HepG2 (cell line): ENCODE measurements around the gene CSTB. TPM values are rescaled to one million over a fixed set of nuclear protein-coding genes. Genes with fewer than 3 reads are reported as not detected.

Experiments
- HCFC1 ChIP-seq: fragments of 150-350 bp; IDR thresholded peaks from 2 replicates; pipeline ENCODE4 v1.6.1; 2014; ENCODE audit warnings: low read depth, low read length
- IRX3 ChIP-seq: sonication (generic); formaldehyde crosslinking; IDR thresholded peaks from 2 replicates; pipeline ENCODE4 v1.8.1; 2023; ENCODE audit warnings: mild to moderate bottlenecking, low read depth, missing genetic modification reagents, borderline replicate concordance
- KDM4B ChIP-seq: sonication (generic); formaldehyde crosslinking; IDR thresholded peaks from 2 replicates; pipeline ENCODE4 v1.4.0; 2020; ENCODE audit warnings: missing genetic modification reagents
- MLLT10 ChIP-seq: sonication (generic); formaldehyde crosslinking; IDR thresholded peaks from 2 replicates; pipeline ENCODE4 v1.4.0; 2020; ENCODE audit warnings: missing genetic modification reagents
- MXI1 ChIP-seq: IDR thresholded peaks from 3 replicates; pipeline ENCODE4 v1.6.1; 2012; ENCODE audit warnings: low read depth, low read length, inconsistent platforms, borderline replicate concordance
- NPAS2 ChIP-seq: sonication (generic); formaldehyde crosslinking; IDR thresholded peaks from 2 replicates; pipeline ENCODE4 v1.8.0; 2022; ENCODE audit warnings: mild to moderate bottlenecking, missing genetic modification reagents, borderline replicate concordance
- POLR2AphosphoS2 ChIP-seq: IDR thresholded peaks from 2 replicates; pipeline ENCODE4 v1.6.1; 2011; ENCODE audit warnings: low read depth, low read length, improper control_type of control experiment
- REPIN1 ChIP-seq: sonication (generic); formaldehyde crosslinking; IDR thresholded peaks from 2 replicates; pipeline ENCODE4 v1.8.0; 2022; ENCODE audit warnings: missing genetic modification reagents, low read depth, mild to moderate bottlenecking, borderline replicate concordance
- SETDB1 ChIP-seq: sonication (generic); formaldehyde crosslinking; IDR thresholded peaks from 2 replicates; pipeline ENCODE4 v1.5.1; 2020; ENCODE audit warnings: missing genetic modification reagents, mild to moderate bottlenecking, borderline replicate concordance
- SP140L ChIP-seq: sonication (generic); formaldehyde crosslinking; IDR thresholded peaks from 2 replicates; pipeline ENCODE4 v1.4.0; 2020; ENCODE audit warnings: missing genetic modification reagents, borderline replicate concordance
- TRIM24 ChIP-seq: sonication (generic); formaldehyde crosslinking; IDR thresholded peaks from 2 replicates; pipeline ENCODE4 v1.8.0; 2022; ENCODE audit warnings: mild to moderate bottlenecking, missing genetic modification reagents
- ZMAT3 ChIP-seq: sonication (generic); formaldehyde crosslinking; conservative IDR thresholded peaks from 2 replicates; pipeline ENCODE4 v1.7.0; 2021; ENCODE audit warnings: missing genetic modification reagents
- ZNF280B ChIP-seq: sonication (generic); formaldehyde crosslinking; IDR thresholded peaks from 2 replicates; pipeline ENCODE4 v1.5.0; 2020; ENCODE audit warnings: missing genetic modification reagents, mild to moderate bottlenecking, borderline replicate concordance
- ZNF562 ChIP-seq: sonication (generic); formaldehyde crosslinking; IDR thresholded peaks from 2 replicates; pipeline ENCODE4 v1.8.0; 2022; ENCODE audit warnings: missing genetic modification reagents, borderline replicate concordance
- ZNF713 ChIP-seq: sonication (generic); formaldehyde crosslinking; IDR thresholded peaks from 2 replicates; pipeline ENCODE4 v1.4.0; 2020; ENCODE audit warnings: mild to moderate bottlenecking, missing genetic modification reagents
- ZNF768 ChIP-seq: sonication (generic); formaldehyde crosslinking; IDR thresholded peaks from 2 replicates; pipeline ENCODE4 v1.4.0; 2020; ENCODE audit warnings: missing genetic modification reagents
- ZNF773 ChIP-seq: sonication (generic); formaldehyde crosslinking; IDR thresholded peaks from 2 replicates; pipeline ENCODE4 v1.4.0; 2020; ENCODE audit warnings: missing genetic modification reagents, borderline replicate concordance
- ZSCAN29 ChIP-seq: sonication (generic); formaldehyde crosslinking; conservative IDR thresholded peaks from 2 replicates; pipeline ENCODE4 v1.4.0; 2020; ENCODE audit warnings: mild to moderate bottlenecking, missing genetic modification reagents
- polyA plus RNA-seq, 8 experiments: library from polyadenylated mRNA; depleted of rRNA in 3 of 8; stranded (reverse) in 7 of 8; unstranded in 1 of 8; fragments of >200 nt; fragmentation: Illumina TruSeq in 4 of 8; extraction: Trizol in 4 of 8; gene quantifications; 2 replicates each; pipeline versions ENCODE4 v1.2.1 to v1.2.3, GENCODE V29; 2011 to 2016; ENCODE audit warnings: low read depth in 4 of 8, missing spikeins in 1 of 8, mixed read lengths in 1 of 8; ENCODE audit not compliant: insufficient read depth in 1 of 8
- total RNA-seq, 5 experiments: library from RNA; depleted of rRNA; stranded (reverse); fragments of >200 nt; fragmentation: Illumina TruSeq; extraction: Trizol; gene quantifications; 2 replicates each; pipeline ENCODE4 v1.2.3, GENCODE V29; 2016; ENCODE audit warnings: low read depth in 1 of 5
- TF ChIP-seq, protein P1 (sequence below): sonication (generic); formaldehyde crosslinking; IDR thresholded peaks from 2 replicates; pipeline ENCODE4 v1.4.0; 2020; ENCODE audit warnings: missing genetic modification reagents; ENCODE audit errors: not compliant biosample characterization
- TF ChIP-seq, protein P2 (sequence below): sonication (generic); formaldehyde crosslinking; IDR thresholded peaks from 2 replicates; pipeline ENCODE4 v1.8.0; 2022; ENCODE audit warnings: missing genetic modification reagents, low read depth, mild to moderate bottlenecking, borderline replicate concordance
- TF ChIP-seq, protein P3 (sequence below): conservative IDR thresholded peaks from 2 replicates; pipeline ENCODE4 v1.6.1; 2018; ENCODE audit warnings: missing genetic modification reagents
- TF ChIP-seq, protein P4 (sequence below): sonication (generic); formaldehyde crosslinking; IDR thresholded peaks from 2 replicates; pipeline ENCODE4 v1.4.0; 2020; ENCODE audit warnings: missing genetic modification reagents, borderline replicate concordance

CSTB gene
- total and polyA plus RNA-seq, 2 of the 13 experiments (the other 11 are each of a cell fraction or from before 2014, with no cell fraction given) = 11.7 to 94.1 TPM

DNA sequence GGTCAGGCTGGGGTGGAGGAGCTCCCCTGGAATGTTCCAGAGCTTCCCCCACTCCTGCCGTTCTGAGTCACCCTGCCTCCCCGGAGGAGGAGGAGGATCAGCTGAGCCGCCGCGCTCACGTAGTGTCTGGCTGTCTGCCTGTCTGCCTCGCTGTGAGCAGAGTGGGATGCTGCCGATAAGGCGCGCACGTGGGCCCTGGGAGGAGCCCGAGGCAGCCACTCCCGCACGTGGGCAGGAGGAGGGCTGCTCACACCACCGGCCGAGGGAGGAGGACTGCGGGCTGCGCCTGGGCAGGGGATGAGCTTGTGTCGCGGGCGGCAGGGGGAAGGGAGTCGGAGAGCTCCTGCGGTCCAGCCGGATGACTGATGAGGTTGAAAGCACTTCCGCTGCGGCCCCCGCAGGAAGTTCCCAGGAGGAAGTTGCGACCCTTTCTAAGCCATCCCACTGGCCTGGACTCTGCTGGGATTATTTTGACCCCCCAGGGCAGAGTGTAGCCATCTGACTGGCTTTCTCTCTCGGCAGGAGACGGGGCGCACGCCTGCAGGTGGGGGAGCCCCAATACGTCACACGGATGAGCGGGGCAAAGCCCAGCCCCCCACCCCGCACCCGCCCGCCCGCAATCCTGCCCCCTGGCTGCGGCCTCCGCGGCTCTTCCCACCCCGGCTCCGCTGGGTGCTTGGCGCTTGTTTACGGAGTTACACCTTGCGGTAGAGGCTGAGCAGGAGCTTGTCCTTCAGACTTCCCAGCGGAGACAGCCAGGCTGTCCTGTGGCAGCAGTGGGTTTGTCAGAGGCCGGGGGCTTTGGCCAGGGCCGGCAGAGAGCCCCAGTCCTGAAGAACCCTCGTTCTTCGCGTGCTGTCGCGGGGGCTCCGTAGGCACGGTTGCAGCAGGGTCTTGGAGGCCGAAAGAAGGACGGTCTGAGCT, 47.4 kb downstream of the CSTB start (continued):
- TF ChIP-seq SP140L (CRISPR knock-in tag) (no peak), IRX3 (CRISPR knock-in tag) (peak; percentile 74; the same call in 1 of the 2 replicates), POLR2AphosphoS2 (no peak; the same call in 1 of the 2 replicates), ZNF713 (CRISPR knock-in tag) (no peak), MXI1 (peak; percentile 88; the same call in 2 of the 3 replicates), TRIM24 (CRISPR knock-in tag) (no peak), REPIN1 (CRISPR knock-in tag) (peak; percentile 93), SETDB1 (no peak), ZSCAN29 (CRISPR knock-in tag) (no peak), ZNF773 (CRISPR knock-in tag) (peak; percentile 63; the same call in 1 of the 2 replicates), ZNF562 (CRISPR knock-in tag) (no peak), ZMAT3 (CRISPR knock-in tag) (peak; percentile 94), KDM4B (CRISPR knock-in tag) (0 out of 2 replicates have a peak, but pooled peaks have one; percentile 78), ZNF280B (0 out of 2 replicates have a peak, but pooled peaks have one; percentile 44), MLLT10 (CRISPR knock-in tag) (no peak), HCFC1 (peak; percentile 40; the same call in 1 of the 2 replicates), ZNF768 (CRISPR knock-in tag) (peak; percentile 68; the same call in 1 of the 2 replicates), NPAS2 (CRISPR knock-in tag) (no peak)
- TF ChIP-seq, protein P1, sequence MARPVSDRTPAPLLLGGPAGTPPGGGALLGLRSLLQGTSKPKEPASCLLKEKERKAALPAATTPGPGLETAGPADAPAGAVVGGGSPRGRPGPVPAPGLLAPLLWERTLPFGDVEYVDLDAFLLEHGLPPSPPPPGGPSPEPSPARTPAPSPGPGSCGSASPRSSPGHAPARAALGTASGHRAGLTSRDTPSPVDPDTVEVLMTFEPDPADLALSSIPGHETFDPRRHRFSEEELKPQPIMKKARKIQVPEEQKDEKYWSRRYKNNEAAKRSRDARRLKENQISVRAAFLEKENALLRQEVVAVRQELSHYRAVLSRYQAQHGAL (CRISPR knock-in tag) = peak; percentile 38
- TF ChIP-seq, protein P2, sequence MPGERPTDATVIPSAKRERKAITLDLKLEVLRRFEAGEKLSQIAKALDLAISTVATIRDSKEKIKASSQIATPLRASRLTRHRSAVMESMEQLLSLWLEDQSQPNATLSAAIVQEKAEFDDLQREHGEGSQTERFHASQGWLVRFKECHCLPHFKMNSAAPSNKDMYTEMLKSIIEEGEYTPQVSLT (CRISPR knock-in tag) = no peak; the same call in 1 of the 2 replicates
- TF ChIP-seq, protein P3, sequence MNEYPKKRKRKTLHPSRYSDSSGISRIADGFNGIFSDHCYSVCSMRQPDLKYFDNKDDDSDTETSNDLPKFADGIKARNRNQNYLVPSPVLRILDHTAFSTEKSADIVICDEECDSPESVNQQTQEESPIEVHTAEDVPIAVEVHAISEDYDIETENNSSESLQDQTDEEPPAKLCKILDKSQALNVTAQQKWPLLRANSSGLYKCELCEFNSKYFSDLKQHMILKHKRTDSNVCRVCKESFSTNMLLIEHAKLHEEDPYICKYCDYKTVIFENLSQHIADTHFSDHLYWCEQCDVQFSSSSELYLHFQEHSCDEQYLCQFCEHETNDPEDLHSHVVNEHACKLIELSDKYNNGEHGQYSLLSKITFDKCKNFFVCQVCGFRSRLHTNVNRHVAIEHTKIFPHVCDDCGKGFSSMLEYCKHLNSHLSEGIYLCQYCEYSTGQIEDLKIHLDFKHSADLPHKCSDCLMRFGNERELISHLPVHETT = 0 out of 2 replicates have a peak, but pooled peaks have one; percentile 50
- TF ChIP-seq, protein P4, sequence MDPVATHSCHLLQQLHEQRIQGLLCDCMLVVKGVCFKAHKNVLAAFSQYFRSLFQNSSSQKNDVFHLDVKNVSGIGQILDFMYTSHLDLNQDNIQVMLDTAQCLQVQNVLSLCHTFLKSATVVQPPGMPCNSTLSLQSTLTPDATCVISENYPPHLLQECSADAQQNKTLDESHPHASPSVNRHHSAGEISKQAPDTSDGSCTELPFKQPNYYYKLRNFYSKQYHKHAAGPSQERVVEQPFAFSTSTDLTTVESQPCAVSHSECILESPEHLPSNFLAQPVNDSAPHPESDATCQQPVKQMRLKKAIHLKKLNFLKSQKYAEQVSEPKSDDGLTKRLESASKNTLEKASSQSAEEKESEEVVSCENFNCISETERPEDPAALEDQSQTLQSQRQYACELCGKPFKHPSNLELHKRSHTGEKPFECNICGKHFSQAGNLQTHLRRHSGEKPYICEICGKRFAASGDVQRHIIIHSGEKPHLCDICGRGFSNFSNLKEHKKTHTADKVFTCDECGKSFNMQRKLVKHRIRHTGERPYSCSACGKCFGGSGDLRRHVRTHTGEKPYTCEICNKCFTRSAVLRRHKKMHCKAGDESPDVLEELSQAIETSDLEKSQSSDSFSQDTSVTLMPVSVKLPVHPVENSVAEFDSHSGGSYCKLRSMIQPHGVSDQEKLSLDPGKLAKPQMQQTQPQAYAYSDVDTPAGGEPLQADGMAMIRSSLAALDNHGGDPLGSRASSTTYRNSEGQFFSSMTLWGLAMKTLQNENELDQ = no peak
